ENCODE results near the gene ACTRT2. TPM values are rescaled to one million over a fixed set of nuclear protein-coding genes. Genes with fewer than 3 reads are reported as not detected.

The ACTRT2 gene
- total and polyA plus RNA-seq, 2 of the 8 experiments (the other 6 are each of a cell fraction or from before 2014, with no cell fraction given) = not detected

DNA sequence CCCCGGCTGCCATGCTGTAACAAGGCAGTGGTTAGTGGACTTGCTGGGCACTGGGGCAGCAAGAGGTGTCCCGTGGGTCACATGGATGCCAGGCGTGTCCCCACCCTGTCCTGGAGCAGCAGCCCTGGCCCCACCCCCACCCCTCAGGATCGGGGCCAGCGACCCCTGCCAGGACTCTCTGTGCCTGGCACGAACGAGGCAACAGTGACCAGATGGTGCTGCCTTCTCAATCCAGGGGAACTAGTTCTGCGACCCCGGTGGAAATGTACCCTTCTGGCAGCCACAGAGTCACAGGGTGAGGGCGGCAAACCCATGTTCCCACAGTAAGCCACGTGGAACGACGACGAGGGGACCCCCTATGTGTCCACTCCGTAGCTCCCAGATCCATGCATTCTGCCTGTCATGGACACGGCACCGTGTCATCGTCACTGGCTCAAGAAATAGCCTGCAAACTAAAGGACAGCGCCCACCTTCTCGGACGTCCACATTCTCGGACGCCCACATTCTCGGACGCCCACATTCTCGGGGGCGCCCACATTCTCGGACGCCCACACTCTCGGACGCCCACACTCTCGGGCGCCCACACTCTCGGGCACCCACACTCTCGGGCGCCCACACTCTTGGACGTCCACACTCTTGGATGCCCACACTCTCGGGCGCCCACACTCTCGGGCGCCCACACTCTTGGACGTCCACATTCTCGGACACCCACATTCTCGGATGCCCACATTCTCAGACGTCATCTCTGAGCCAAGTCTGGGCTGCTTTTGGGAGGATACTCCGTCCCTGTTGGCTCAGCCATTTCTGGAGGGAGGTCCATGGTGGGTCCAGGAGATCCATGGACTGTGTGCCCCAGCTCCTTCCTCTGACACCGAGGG lies 19.6 kb upstream of the ACTRT2 start:
- WGBS, 2 experiments (ENCODE audit: extremely low coverage in 1 of 2, insufficient coverage in 1 of 2, insufficient read length in 1 of 2, insufficient replicate concordance in 2 of 2, low coverage in 1 of 2, low lambda C conversion rate in 2 of 2, missing lambda C conversion rate in 1 of 2) = 93% methylated on average over 44 of the region's 47 CpGs; no CpG with 5 or more reads in 1 of the 2 experiments
- Histone ChIP-seq H3K4me3 (ENCODE audit: extremely low read depth in 1 of 4, insufficient read depth in 2 of 4, low read depth in 3 of 4, low read length in 4 of 4) (no peak overlapping the region), H3K4me2 (ENCODE audit: insufficient read depth in 1 of 2, low read depth in 2 of 2, low read length in 2 of 2) (no peak overlapping the region), H3K79me1 (ENCODE audit: low read depth, low read length) (no peaks in the 10 kb centered on the region), H3K9ac (replicated peaks in 1 of 4; ENCODE audit: extremely low read depth in 1 of 4, low read depth in 3 of 4, low read length in 3 of 4) (no peak overlapping the region), H3K36me3 (ENCODE audit: control insufficient read depth in 2 of 4, insufficient read depth in 4 of 4, low read length in 3 of 4) (no peaks in the 10 kb centered on the region), H4K5ac (ENCODE audit: insufficient read length, low read depth, low read length) (no peak overlapping the region), H3K79me2 (ENCODE audit: control insufficient read depth in 1 of 2, insufficient read depth in 2 of 2, low read length in 2 of 2) (no peaks in the 10 kb centered on the region), H4K8ac (ENCODE audit: extremely low read depth, insufficient read depth, low read length) (no peak overlapping the region), H3K27ac (ENCODE audit: low read depth, low read length) (no peak overlapping the region), H3K18ac (ENCODE audit: extremely low read depth, low read length) (no peak overlapping the region), H3K4me1 (replicated peaks in 1 of 4; ENCODE audit: control insufficient read depth in 3 of 4, insufficient read depth in 4 of 4, low read length in 3 of 4) (no peaks in the 10 kb centered on the region), H3K23ac (ENCODE audit: insufficient read length) (no peak overlapping the region), H2AFZ (ENCODE audit: low read length) (no peak overlapping the region), H3K23me2 (ENCODE audit: low read depth, low read length) (no peaks in the 10 kb centered on the region), H2AK5ac (ENCODE audit: low read depth, low read length) (no peak overlapping the region), H2BK5ac (ENCODE audit: low read depth, low read length) (no peak overlapping the region), H3K27me3 (replicated peaks in 1 of 4; ENCODE audit: control insufficient read depth in 3 of 4, extremely low read depth in 1 of 4, insufficient read depth in 3 of 4, low read length in 3 of 4) (no peaks in the 10 kb centered on the region), H2BK20ac (ENCODE audit: low read length) (no peak overlapping the region), H3K56ac (replicated peaks; ENCODE audit: insufficient read length, low read depth, low read length) (no peak overlapping the region), H2BK120ac (replicated peaks; ENCODE audit: low read depth, low read length) (no peak overlapping the region), H3K9me3 (ENCODE audit: insufficient read depth in 2 of 2, low read depth in 1 of 2, low read length in 1 of 2) (peaks cover 86 to 96% of the 10 kb centered on the region in 2 experiments), H2BK15ac (ENCODE audit: low read length) (no peak overlapping the region), H3K4ac (replicated peaks; ENCODE audit: insufficient read length, low read depth, low read length) (no peak overlapping the region), H4K91ac (replicated peaks; ENCODE audit: insufficient read length, low read length) (no peak overlapping the region), H4K20me1 (replicated peaks in 1 of 2; ENCODE audit: control insufficient read depth in 1 of 2, insufficient read depth in 2 of 2, low read length in 2 of 2) (no peaks in the 10 kb centered on the region), H3K14ac (ENCODE audit: insufficient read length) (no peak overlapping the region), H2BK12ac (ENCODE audit: low read depth, low read length) (no peak overlapping the region)
- FAIRE-seq (no peak), DNase-seq (ENCODE audit: low read depth in 1 of 2, low spot score in 2 of 2) (no peak)
- TF ChIP-seq CREB1 (IDR thresholded peaks at IDR 0.05) (no peak), KDM5A (IDR thresholded peaks at IDR 0.05; ENCODE audit: low read length) (no peak), GABPA (IDR thresholded peaks at IDR 0.05; ENCODE audit: borderline replicate concordance, insufficient read depth, low read length) (no peak)
- TF ChIP-seq, protein P1, sequence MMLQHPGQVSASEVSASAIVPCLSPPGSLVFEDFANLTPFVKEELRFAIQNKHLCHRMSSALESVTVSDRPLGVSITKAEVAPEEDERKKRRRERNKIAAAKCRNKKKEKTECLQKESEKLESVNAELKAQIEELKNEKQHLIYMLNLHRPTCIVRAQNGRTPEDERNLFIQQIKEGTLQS (IDR thresholded peaks at IDR 0.05; ENCODE audit: insufficient read depth, low read depth, low read length) = no peak
- ChIA-PET POLR2A (ENCODE audit: partially characterized antibody) (no interaction called here), CTCF (ENCODE audit: partially characterized antibody) (interaction anchor here (0.7 kb wide), 1 partner anchor 440 kb away, joined by 3 read pairs; no protein-coding TSS in a partner anchor)

All from H1 (cell line).